Stimulated activated CD4-positive, alpha-beta T cell treated with anti-CD3 and anti-CD28 coated beads, Interleukin-2, amount 100 ng/mL, for 4 hours (primary cell): Measurements from ENCODE around the gene XRCC3.
"Not testable (repeated sequence)": the region's sequence is repeated elsewhere in the genome, so short reads cannot be mapped to it uniquely, and the experiment has no call there.

Source experiments
- DNase-seq: peaks from one replicate; pipeline ENCODE4 v3.0.0-alpha.2; 2020; ENCODE audit warnings: low read depth

XRCC3 gene

DNA sequence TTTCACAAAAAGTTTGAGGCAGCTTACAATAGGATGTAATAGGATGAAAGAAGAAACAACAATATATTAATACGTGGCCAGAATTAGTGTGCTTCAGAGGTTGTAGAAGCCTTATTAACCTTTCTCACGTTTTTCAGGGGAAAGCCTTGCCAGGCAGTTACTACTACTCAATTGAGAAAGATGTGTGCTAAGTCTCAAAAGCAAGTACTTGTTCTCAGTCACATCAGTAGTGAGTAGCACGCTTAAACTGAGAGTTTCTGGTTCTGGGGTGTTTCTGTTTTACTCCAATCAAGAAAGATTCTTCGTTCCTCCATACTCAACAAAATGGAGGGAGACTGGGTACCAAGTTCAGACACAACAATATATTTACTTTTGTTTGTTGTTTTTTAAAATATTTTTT is 47.6 kb downstream of the XRCC3 start:
- DNase-seq: no peak

DNA sequence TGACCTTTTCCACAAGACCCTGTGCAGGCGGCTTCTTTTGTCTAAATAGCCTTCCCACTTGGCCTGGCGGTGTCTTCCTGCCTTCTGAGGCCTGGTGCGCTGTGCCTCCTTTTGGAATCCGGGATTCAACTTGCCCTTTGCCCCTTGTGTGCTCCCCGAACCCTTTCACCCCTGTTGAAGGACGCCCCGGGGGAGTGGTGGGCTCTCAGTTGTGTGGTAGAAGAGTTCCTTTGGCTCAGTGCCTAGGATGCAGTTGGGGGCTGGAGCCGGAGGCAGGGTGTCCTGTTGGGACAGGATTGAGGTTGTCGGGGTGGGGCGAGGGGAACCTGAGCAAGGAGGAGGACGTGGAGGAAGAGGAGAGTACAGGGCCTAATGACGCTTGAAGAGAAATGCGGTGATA is 51.7 kb downstream of the XRCC3 start:
- no peak for DNase-seq

DNA sequence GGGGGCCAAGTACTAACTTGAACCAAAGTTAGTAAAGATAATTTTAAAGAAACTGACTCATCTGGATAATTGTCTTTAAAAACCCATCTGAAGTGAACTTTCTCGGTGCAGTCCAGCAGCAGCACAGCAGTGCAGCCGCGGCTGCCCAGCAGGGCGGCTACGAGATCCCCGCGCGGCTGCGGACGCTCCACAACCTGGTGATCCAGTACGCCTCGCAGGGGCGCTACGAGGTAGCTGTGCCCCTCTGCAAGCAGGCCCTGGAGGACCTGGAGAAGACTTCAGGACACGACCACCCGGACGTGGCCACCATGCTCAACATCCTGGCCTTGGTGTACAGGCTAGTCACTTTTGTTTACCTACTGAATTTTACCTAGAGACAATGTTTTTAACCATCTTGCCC is 52.7 kb downstream of the XRCC3 start:
- DNase-seq: no peak

DNA sequence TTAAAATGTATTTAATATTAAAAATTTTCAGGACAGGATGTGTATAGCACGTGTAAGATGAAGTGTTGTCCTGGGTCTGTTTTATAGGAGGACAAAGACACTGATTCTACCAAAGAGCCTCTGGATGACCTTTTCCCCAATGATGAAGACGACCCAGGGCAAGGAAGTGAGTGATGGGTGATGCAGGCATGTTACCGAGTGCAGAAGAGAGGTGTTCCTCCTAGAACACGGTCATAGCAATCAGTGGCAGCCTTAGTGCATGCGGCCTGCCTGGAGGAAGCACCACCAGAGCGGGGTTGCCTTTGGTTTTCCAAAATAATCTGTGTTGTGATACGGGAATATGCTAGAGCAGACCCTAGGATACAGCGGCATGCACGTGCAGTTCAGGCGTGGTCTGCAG is 53.2 kb downstream of the XRCC3 start:
- no peak for DNase-seq

DNA sequence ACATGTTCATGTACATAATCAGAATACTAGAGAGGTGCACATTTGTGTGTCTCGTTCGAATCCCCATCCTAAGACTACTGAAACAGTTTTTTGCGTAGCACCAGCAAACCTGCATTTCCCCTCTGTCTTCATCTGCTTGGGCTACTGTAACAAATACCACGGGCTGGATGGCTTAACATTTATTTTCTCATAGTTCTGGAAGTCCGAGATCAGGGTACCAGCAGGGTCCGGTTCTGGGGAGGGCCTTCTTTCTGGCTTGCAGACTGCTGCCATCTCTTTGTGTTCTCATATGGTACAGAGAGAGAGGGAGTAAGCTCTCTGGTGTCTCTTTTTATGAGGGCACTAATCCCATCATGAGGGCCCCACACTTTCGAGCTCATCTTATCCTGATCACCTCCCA is 55.6 kb downstream of the XRCC3 start:
- DNase-seq: no peak

DNA sequence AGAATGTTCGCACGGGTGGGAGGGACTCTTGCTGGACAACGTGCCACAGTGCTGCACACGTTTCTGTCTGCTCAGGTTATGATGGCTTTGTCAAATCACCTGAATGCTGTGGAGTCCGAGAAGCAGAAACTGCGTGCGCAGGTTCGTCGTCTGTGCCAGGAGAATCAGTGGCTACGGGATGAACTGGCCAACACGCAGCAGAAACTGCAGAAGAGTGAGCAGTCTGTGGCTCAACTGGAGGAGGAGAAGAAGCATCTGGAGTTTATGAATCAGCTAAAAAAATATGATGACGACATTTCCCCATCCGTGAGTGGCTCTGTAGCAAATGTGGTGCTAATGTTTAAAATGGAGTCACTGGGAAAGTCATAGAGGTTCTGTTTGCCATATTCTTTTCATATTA is 57.8 kb downstream of the XRCC3 start:
- DNase-seq: no peak

DNA sequence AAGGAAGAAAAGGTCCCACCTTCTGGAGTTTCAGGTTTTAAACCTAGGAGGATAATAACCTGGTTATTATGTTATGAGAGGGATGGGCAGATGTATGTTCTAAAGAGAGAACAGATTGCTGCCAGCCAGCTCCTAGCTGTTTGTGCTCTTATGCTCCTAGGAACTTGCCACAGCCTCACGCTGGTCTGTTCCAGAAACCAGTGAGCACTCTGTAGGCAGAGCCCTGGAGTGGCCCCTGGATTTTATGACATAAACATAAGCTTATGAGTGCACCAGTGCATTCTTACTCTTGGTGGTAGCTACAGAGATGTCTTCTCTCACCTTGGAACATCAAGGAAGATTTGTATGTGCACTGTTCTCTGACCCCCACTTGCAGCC is 58.5 kb downstream of the XRCC3 start:
- DNase-seq: no peak

DNA sequence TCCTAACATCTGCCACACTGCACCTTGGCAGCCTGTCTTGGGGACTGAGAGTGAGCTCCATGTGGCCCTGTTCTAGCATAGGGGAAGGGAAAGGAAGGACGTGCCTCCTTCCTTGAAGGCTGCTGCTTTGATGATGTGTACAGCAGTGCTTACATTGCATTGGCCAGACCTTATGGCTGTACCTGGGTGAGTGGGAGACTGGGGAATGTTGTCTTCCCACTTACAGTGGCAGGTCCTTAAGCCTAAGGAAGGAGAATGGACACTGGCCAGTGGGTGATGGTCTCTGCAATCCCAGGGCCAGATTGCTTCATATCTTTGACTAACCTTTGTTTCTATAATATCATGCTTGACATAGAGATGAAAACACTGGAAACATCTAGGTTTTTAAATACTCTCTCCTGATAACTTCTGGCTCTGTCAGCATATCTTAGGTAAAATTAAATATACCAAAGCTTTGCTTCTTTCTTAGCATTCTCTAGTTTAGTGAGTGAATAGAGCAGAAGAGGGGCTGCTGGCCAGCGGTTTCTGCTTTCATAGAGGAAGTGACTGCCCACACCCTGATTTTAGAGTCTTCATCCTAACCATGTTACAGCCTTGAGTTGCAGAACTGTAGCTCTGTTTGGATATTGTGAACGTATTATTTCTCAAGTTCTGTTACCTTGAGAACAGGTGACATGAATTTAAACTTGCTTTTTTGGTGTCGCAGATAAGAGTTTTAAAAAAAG is 59.1 kb downstream of the XRCC3 start:
- no peak for DNase-seq

DNA sequence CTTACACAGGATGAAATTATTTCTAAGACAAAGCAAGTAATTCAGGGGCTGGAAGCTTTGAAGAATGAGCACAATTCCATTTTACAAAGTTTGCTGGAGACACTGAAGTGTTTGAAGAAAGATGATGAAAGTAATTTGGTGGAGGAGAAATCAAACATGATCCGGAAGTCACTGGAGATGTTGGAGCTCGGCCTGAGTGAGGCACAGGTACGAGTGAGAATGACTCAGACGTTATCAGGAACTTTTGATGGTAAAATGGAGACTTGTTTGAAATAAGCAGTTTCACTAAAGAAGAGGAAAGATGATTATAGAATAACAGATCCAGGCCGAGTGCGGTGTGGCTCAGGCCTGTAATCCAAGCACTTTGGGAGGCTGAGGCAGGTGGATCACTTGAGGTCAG is 60.6 kb downstream of the XRCC3 start:
- DNase-seq: no peak

DNA sequence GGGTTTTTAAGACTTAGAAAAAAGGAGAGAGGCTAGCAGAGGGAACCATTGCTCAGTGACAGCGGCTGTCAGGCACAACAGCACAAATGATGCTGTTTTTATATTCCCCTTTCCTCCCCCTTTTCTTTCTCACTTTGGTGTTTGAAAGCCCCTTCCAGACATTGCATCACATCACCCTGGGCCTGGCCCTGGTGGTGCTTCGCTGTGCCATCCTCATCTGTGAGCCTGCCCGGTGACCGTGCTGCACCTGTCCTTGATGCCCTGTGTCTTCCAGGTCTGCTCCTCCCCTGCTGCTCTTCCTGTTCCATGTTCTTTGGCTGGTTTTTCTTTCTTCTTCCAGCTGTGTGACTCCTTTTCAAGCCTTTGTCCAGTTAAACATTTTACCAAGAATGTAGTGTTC is 61.4 kb downstream of the XRCC3 start:
- DNase-seq: no peak

DNA sequence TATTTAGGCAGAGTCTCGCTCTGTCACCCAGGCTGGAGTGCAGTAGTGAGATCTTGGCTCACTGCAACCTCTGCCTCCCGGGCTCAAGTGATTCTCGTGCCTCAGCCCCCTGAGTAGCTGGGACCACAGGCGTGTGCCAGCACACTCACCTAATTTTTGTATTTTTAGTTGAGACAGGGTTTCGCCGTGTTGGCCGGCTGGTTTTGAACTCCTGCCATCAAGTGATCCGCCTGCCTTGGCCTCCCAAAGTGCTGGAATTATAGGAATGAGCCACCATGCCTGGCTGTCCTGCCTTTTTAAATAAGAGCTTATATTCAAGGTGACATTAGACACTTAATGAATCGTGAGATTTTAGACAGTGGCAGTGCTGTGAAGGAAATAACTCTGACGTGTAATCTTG is 61.9 kb downstream of the XRCC3 start:
- DNase-seq: not testable (repeated sequence)

DNA sequence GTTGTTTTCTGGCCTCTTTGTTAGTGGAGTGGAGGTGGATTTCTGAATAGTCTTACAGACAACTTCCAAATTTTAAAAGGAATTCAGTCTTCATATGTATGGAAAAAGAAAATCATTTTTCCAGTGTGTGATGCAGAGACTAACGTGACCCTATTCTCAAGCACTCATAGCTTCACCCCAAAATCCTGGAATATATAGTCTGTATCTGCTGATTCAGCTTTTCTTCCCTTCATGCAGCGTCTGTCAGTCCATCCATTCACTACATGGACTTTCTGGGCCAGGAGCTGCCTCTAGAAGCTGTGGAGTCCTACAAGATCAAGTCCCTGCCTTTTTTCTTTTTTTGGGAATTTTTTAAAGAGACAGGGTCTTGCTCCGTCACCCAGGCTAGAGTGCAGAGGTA is 62.4 kb downstream of the XRCC3 start:
- DNase-seq: no peak

DNA sequence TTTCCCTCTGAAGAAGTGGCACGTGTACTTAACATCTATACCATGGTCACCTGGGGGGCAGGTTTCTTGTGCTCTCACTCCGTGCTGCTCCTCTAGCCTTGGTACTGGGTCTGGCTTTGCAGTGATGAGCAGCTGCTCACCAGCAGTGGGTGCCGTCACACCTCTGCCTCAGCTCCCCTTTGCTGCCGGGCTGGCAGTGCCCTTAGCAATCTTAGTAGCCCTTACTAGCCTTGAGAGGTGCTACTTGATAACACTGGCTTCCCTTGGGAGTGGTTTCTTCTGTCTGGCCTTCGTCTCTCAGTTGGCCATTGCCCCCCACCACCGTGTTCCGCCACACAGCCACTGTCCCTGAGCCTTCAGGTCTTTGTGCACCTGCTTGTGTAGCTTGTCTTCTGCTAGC is 63.7 kb downstream of the XRCC3 start:
- DNase-seq: no peak

DNA sequence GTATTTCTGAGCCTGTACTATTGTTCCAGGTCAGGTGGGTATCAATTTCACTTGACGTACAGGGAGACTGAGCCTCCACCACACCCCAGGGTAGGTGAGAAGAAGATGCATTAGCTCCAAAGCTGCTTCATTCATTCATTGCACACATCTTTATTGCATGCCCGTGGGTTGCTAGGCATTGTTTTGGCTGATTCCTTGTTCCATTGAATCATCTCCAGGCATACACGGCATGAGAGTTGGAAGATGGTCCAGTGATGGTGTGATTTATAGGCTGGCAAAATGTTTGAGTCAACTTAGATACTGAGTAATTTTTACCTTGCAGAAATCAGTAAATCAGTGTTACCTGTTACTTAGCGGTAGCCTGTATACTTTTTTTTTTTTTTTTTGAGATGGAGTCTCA is 65.0 kb downstream of the XRCC3 start:
- no peak for DNase-seq

DNA sequence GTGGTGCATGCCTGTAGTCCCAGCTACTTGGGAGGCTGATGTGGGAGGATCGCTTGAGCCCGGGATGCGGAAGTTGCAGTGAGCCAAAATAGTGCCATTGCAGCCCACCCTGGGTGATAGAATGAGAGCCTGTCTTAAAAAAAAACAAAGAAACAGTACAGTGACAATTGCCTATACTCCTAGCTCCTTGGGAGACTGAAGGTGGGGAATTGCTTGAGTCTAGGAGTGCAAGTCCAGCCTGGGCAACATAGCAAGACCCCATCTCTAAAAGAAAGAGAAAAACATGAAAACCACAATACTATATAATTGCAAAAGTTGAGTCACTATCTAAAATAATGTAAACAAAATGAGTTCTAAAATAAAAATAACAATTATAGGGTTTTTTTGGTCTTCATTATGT is 66.2 kb downstream of the XRCC3 start:
- DNase-seq: no peak
